ENCODE results near the gene RRM1. TPM values are rescaled to one million over a fixed set of nuclear protein-coding genes. Genes with fewer than 3 reads are reported as not detected.

Gene RRM1
- total RNA-seq, 1 experiment from 2014 or later, result 138 TPM

- Histone ChIP-seq H2BK120ac (ENCODE audit: low read depth, low read length, poor library complexity, severe bottlenecking) (no peak overlapping the region), H3K27ac (ENCODE audit: insufficient read length, low read depth, low read length) (no peak overlapping the region), H4K91ac (ENCODE audit: insufficient read length, low read depth, low read length) (no peak overlapping the region), H3K9ac (ENCODE audit: extremely low read depth, insufficient read length, low read length) (no peak overlapping the region), H3K14ac (ENCODE audit: insufficient read depth, low read length) (no peak overlapping the region), H2AFZ (ENCODE audit: low read length) (no peak overlapping the region), H2BK20ac (ENCODE audit: low read depth, low read length, poor library complexity, severe bottlenecking) (no peak overlapping the region), H2BK12ac (ENCODE audit: insufficient read length, low read depth, low read length) (no peak overlapping the region), H3K27me3 (ENCODE audit: insufficient read depth, low read length) (no peaks in the 10 kb centered on the region), H3K4ac (ENCODE audit: low read depth, low read length) (no peak overlapping the region), H2BK15ac (ENCODE audit: low read depth, low read length) (no peak overlapping the region), H4K5ac (ENCODE audit: insufficient read length, low read depth, low read length) (no peak overlapping the region), H3K79me1 (ENCODE audit: insufficient read depth, low read depth, low read length, poor library complexity, severe bottlenecking) (no peaks in the 10 kb centered on the region), H3K23me2 (ENCODE audit: insufficient read length, low read depth, low read length, poor library complexity, severe bottlenecking) (no peaks in the 10 kb centered on the region), H3K79me2 (ENCODE audit: insufficient read depth, low read length) (no peaks in the 10 kb centered on the region), H3T11ph (ENCODE audit: low read length) (no peak overlapping the region), H3K18ac (ENCODE audit: insufficient read length, low read depth, low read length) (no peak overlapping the region), H4K8ac (replicated peaks; ENCODE audit: insufficient read length, low read depth, low read length) (no peak overlapping the region), H2AK5ac (ENCODE audit: insufficient read length, low read length) (no peak overlapping the region), H2BK5ac (ENCODE audit: insufficient read length, low read length) (no peak overlapping the region), H4K20me1 (ENCODE audit: control insufficient read depth, insufficient read depth, insufficient read length) (no peaks in the 10 kb centered on the region), H3K4me1 (ENCODE audit: insufficient read depth, low read length) (no peaks in the 10 kb centered on the region), H3K4me2 (ENCODE audit: insufficient read depth, insufficient read length, low read length) (no peak overlapping the region), H3K56ac (ENCODE audit: insufficient read length, low read depth, low read length) (no peak overlapping the region), H3K23ac (ENCODE audit: insufficient read length, low read depth, low read length) (no peak overlapping the region), H3K9me3 (ENCODE audit: control insufficient read depth, low read depth, low read length) (no peaks in the 10 kb centered on the region)
- no peaks in the 10 kb centered on the region for H3K9me3 Mint-ChIP-seq
- H3K36me3 Mint-ChIP-seq (ENCODE audit: insufficient read depth in 1 of 3, low read depth in 3 of 3), result peaks cover 6 to 53% (median 38%) of the 10 kb centered on the region in 3 experiments; a peak in 6 of 7 replicates
- no CpG with 5 or more reads among the region's 2 CpGs for WGBS (ENCODE audit: extremely low coverage, insufficient read length, low lambda C conversion rate)
- H3K4me3 Mint-ChIP-seq, result no peak overlapping the region
- DNase-seq, result no peak
- peaks cover 0 to 4% of the 10 kb centered on the region in 2 experiments; a peak in 2 of 4 replicates for H3K4me1 Mint-ChIP-seq
- TF ChIP-seq CTCF (conservative IDR thresholded peaks at IDR 0.05), result no peak
- H3K27ac Mint-ChIP-seq, result no peak overlapping the region
- H3K27me3 Mint-ChIP-seq (ENCODE audit: low read depth), result no peaks in the 10 kb centered on the region
Measured at GRCh38 chr11:4103269-4103668, 8.7 kb downstream of the RRM1 start.
